ENCODE measurements around the gene CSGALNACT2.

GRCh38 chr10:43230101-43230908, 92.1 kb downstream of the CSGALNACT2 start:
- TF ChIP-seq CTCF (IDR thresholded peaks at IDR 0.05; ENCODE audit: borderline replicate concordance, extremely low read depth, low read length, poor library complexity, severe bottlenecking): no peak
- no peak for TF ChIP-seq EZH2 (IDR thresholded peaks at IDR 0.05; ENCODE audit: borderline replicate concordance, low read depth, low read length, severe bottlenecking)

Data from DND-41 (cell line).